ENCODE results near the gene B4GALNT4.
"Not testable (repeated sequence)": the region's sequence is repeated elsewhere in the genome, so short reads cannot be mapped to it uniquely, and the experiment has no call there.

Gene B4GALNT4

DNA sequence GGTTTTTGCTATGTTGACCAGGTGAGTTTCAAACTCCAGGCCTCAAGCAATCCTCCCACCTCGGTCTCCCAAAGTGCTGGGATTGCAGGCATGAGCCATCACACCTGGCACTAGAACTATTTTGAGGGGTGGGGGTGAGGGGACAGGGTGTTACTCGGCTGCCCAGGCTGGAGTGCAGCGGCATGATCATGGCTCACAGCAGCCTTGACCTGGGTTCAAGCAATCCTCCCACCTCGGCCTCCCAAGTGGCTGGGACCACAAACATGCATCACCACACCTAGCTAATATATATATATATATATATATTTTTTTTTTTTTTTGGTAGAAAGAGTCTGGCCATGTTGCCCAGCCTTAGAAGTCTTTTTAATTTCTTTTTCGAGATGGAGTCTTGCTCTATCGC lies 31.6 kb upstream of the B4GALNT4 start:
- DNase-seq (ENCODE audit: low read depth) = no peak
- H3K4me3 ChIP-seq (ENCODE audit: low read depth, low read length) = no peak overlapping the region
- TF ChIP-seq, protein P1, sequence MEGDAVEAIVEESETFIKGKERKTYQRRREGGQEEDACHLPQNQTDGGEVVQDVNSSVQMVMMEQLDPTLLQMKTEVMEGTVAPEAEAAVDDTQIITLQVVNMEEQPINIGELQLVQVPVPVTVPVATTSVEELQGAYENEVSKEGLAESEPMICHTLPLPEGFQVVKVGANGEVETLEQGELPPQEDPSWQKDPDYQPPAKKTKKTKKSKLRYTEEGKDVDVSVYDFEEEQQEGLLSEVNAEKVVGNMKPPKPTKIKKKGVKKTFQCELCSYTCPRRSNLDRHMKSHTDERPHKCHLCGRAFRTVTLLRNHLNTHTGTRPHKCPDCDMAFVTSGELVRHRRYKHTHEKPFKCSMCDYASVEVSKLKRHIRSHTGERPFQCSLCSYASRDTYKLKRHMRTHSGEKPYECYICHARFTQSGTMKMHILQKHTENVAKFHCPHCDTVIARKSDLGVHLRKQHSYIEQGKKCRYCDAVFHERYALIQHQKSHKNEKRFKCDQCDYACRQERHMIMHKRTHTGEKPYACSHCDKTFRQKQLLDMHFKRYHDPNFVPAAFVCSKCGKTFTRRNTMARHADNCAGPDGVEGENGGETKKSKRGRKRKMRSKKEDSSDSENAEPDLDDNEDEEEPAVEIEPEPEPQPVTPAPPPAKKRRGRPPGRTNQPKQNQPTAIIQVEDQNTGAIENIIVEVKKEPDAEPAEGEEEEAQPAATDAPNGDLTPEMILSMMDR (IDR thresholded peaks at IDR 0.05; ENCODE audit: low read depth, low read length, missing control alignments) = no peak
- in situ Hi-C loops (cut with HindIII; ENCODE audit: low sequenced_read_pairs) = no loop called here

DNA sequence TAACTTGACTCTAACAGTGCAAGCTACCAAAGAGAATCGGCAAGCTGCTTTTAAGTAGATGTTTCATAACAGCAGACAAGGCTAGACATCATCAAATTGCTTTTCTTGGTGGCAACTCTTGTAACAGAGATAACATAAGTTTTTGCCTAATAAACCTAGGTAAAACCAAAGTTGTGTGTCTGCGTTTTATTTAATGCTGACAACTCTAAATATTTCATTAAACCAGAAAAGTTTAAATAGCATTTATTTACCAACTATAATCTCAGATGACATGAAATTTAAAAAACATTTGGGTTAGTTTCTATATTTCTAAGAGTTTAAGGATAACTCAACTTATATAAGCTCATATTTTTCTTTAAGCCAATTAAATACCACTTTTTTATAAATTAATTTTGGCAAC lies 29.3 kb upstream of the B4GALNT4 start:
- H3K4me3 ChIP-seq (ENCODE audit: low read depth, low read length) = no peak overlapping the region
- no peak for DNase-seq (ENCODE audit: low read depth)
- TF ChIP-seq, protein P1 (IDR thresholded peaks at IDR 0.05; ENCODE audit: low read depth, low read length, missing control alignments) = no peak
- in situ Hi-C loops (cut with HindIII; ENCODE audit: low sequenced_read_pairs) = no loop called here

DNA sequence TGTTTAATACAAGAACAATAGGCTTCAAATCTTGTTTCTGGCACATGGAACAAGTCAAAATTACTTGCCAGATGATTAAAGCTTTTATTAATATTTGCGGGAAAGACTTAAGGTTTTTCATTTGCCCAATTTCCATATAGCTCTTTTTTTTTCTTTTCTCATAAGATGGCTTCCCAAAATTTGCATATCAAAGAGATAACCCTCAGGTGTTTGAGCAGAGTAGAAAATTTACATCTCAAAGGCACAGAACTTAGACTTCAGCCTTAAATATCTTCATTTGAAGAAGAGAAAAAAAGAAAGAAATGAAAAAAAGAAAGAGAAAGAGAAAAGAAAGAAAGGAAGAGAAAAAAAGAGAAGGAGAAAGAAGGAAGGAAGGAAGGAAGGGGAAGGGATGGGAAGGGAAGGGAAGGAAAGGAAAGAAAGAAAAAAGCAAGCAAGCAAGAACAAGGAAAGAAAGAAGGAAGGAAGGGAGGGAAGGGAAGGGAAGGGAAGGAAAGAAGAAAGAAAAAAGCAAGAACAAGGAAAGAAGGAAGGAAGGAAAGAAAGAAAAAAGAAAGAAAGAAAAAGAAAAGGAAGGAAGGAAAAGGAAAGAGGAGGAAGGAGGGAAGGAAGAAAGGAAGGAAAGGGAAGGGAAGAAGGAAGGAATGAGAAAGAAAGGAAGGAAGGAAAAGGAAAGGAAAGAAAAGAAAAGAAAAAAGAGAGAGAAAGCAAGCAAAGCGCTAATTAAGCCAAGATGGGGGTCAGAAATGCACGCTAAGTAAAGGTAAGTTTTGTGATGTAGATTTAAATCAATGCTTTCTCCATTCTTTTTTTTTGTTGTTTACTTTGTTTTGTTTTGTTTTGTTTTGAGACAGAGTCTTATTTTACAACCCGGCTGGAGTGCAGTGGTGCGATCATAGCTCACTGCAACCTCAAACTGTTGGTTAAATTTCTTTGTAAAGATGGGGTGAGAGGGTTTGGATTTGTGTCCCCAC lies 28.5 kb upstream of the B4GALNT4 start:
- no peak for DNase-seq (ENCODE audit: low read depth)
- H3K4me3 ChIP-seq (ENCODE audit: low read depth, low read length) = no peak overlapping the region
- in situ Hi-C loops (cut with HindIII; ENCODE audit: low sequenced_read_pairs) = no loop called here
- TF ChIP-seq, protein P1 (IDR thresholded peaks at IDR 0.05; ENCODE audit: low read depth, low read length, missing control alignments) = no peak

DNA sequence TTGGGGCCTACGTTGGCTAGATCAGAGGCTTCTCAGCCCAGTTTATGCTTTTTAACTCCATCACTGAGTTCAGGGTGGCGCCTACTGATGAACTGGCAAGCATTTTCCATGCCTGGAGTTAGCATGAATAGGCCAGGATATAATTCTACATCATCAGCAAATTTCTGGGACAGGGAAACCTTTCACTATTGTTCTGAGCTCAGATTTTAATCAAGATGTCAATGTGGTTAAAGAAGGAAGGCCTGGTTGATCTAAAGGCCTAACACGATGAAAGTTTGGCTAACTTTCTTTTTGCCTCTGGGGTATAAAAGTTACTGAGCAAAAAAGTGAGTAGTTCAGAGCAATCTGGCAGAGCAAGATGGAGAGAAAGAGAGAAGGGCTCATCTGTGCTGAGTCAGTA lies 27.0 kb upstream of the B4GALNT4 start:
- no peak for DNase-seq (ENCODE audit: low read depth)
- TF ChIP-seq, protein P1 (IDR thresholded peaks at IDR 0.05; ENCODE audit: low read depth, low read length, missing control alignments) = no peak
- in situ Hi-C loops (cut with HindIII; ENCODE audit: low sequenced_read_pairs) = no loop called here
- no peak overlapping the region for H3K4me3 ChIP-seq (ENCODE audit: low read depth, low read length)

DNA sequence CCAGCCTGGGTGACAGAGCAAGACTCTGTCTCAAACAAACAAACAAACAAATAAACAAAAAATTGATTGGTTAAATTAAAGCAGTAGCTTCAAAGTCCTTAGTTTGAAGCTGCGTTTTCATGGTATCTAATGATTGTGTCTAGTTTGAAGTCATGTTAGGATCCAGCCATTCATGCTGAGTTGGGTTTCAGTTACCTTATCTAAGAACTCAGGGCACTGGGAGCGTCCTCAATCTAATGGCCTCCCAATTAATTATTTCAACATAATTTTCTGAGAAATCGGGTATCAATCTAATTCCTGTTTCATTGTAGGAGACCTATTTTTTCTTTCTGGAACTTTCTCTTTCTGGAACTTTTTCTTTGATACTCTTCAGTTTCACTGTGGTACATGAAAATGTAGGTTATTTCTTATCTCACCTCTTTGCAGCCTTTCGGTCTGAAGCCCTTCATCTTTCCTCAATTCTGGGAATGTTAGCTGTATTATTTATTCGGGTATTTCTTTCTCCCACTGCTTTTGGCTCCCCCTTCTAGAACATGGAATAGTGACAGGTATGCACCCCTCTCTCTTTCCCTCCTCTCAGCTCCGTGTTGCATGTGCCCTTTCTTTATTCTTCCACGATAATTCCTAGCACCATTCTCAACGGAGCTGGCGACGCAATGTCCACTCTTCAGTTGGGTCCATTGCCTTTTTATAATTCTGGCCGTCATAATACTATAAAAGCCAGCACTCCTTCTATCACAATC lies 24.3 kb upstream of the B4GALNT4 start:
- no peak overlapping the region for H3K4me3 ChIP-seq (ENCODE audit: low read depth, low read length)
- in situ Hi-C loops (cut with HindIII; ENCODE audit: low sequenced_read_pairs) = no loop called here
- TF ChIP-seq, protein P1 (IDR thresholded peaks at IDR 0.05; ENCODE audit: low read depth, low read length, missing control alignments) = no peak
- DNase-seq (ENCODE audit: low read depth) = no peak

DNA sequence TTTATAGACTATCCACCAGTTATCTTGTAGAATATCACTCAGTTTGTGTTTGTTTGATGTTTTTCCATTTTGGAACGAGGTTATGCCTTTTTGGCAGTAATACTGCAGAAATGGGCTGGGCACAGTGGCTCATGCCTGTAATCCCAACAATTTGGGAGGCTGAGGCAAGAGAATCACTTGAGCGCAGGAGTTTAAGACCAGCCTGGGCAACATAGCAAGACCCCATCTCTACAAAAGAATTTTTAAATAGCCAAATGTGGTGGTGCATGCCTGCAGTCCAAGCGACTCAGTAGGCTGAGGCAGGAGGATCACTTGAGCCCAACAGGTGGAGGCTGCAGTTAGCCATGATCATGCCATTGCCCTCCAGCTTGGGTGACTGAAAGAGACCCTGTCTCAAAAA lies 22.8 kb upstream of the B4GALNT4 start:
- no peak for DNase-seq (ENCODE audit: low read depth)
- no peak overlapping the region for H3K4me3 ChIP-seq (ENCODE audit: low read depth, low read length)
- TF ChIP-seq, protein P1 (IDR thresholded peaks at IDR 0.05; ENCODE audit: low read depth, low read length, missing control alignments) = no peak
- in situ Hi-C loops (cut with HindIII; ENCODE audit: low sequenced_read_pairs) = no loop called here

DNA sequence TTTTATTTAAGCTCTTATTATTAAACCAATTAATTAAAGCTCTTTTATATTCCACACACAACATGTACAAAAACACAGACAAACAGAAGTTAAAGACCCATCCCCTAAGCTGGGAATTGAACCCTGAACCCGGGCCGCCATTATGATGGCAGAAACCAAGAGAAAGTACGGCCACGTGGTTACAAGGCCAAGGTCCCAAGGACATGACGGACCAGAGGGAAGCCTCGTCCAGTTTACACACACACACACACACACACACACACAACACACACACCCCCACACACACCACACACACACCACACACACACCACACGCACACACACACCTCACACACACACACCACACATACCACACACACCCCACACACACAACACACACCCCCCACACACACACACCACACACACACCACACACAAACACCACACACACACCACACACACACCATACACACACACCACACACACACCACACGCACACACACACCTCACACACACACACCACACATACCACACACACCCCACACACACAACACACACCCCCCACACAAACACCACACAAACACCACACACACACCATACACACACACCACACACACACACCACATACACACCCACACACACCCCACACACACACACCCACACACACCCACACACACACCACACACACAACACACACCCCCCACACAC lies 19.9 kb upstream of the B4GALNT4 start:
- in situ Hi-C loops (cut with HindIII; ENCODE audit: low sequenced_read_pairs); DNase-seq (ENCODE audit: low read depth); H3K4me3 ChIP-seq (ENCODE audit: low read depth, low read length): not testable (repeated sequence)

DNA sequence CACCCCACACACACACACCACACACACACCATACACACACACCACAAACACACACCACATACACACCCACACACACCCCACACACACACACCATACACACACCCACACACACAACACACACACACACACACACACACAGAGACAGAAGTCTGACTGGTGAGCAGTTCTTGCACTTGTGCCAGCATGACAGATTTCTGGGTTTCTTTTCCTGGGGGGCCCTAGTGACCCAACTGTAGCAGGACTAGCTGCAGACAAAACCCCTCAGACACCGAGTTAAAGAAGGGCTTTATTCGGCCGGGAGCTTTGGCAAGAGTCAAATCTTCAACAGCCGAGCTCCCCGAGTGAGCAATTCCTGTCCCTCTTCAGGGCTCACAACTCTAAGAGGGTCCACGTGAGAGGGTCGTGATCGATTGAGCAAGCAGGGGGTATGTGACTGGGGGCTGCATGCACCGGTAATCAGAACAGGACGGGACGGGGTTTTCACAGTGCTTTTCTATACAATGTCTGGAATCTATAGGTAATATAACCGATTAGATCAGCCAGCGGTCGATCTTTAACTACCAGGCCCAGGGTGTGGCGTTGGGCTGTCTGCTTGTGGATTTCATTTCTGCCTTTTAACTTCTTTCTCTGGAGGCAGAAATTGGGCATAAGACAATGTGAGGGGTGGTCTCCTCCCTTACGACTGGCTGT lies 19.1 kb upstream of the B4GALNT4 start:
- DNase-seq (ENCODE audit: low read depth); in situ Hi-C loops (cut with HindIII; ENCODE audit: low sequenced_read_pairs); H3K4me3 ChIP-seq (ENCODE audit: low read depth, low read length): not testable (repeated sequence)
